ES-I3 (cell line): ENCODE data around the gene NT5E.
"Not testable (repeated sequence)": the region's sequence is repeated elsewhere in the genome, so short reads cannot be mapped to it uniquely, and the experiment has no call there.

Experiments
- H3K36me3 ChIP-seq: 2 replicates; pipeline ENCODE4 v1.6.1; 2013; ENCODE audit warnings: mild to moderate bottlenecking, low read length, control low read depth, moderate library complexity; ENCODE audit not compliant: insufficient read depth
- H3K4me1 ChIP-seq: 2 replicates; pipeline ENCODE4 v1.6.1; 2013; ENCODE audit warnings: mild to moderate bottlenecking, control low read depth, low read length; ENCODE audit not compliant: insufficient read depth
- H3K9ac ChIP-seq: 2 replicates; pipeline ENCODE4 v1.6.1; 2013; ENCODE audit warnings: low read depth, mild to moderate bottlenecking, low read length, moderate library complexity
- H3K9me3 ChIP-seq: 2 replicates; pipeline ENCODE4 v1.6.1; 2013; ENCODE audit warnings: mild to moderate bottlenecking, low read length, moderate library complexity; ENCODE audit not compliant: control insufficient read depth, insufficient read depth

NT5E gene

GRCh38 chr6:85506441-85507093 is 56.7 kb downstream of the NT5E start:
- Histone ChIP-seq H3K4me1 (no peaks in the 10 kb centered on the region), H3K9ac (no peak overlapping the region), H3K36me3 (peaks cover 7% of the 10 kb centered on the region; the same call in 1 of the 2 replicates), H3K9me3 (no peaks in the 10 kb centered on the region)

GRCh38 chr6:85516168-85516567 is 66.3 kb downstream of the NT5E start:
- no peaks in the 10 kb centered on the region for H3K9me3 ChIP-seq
- no peaks in the 10 kb centered on the region for H3K4me1 ChIP-seq
- 0 out of 2 replicates have a peak, but pooled peaks cover 3% of the 10 kb centered on the region for H3K36me3 ChIP-seq
- H3K9ac ChIP-seq = no peak overlapping the region

- H3K36me3 ChIP-seq, H3K9me3 ChIP-seq, H3K9ac ChIP-seq, H3K4me1 ChIP-seq: not testable (repeated sequence)
These were observed 74.4 kb downstream of the NT5E start for GRCh38 chr6:85524281-85524680.

- Histone ChIP-seq H3K9me3 (no peaks in the 10 kb centered on the region), H3K4me1 (no peaks in the 10 kb centered on the region), H3K36me3 (0 out of 2 replicates have a peak, but pooled peaks cover 2% of the 10 kb centered on the region), H3K9ac (no peak overlapping the region)
These were observed 87.2 kb downstream of the NT5E start for GRCh38 chr6:85537055-85537494.

GRCh38 chr6:85544776-85545175 is 94.9 kb downstream of the NT5E start:
- Histone ChIP-seq H3K9me3 (no peaks in the 10 kb centered on the region), H3K4me1 (no peaks in the 10 kb centered on the region), H3K36me3 (no peaks in the 10 kb centered on the region; the same call in 1 of the 2 replicates), H3K9ac (no peak overlapping the region)
